Activated CD8-positive, alpha-beta memory T cell treated with anti-CD3 and anti-CD28 coated beads, Interleukin-2, amount 50 U/mL, for 24 hours (primary cell): ENCODE measurements around the gene KIF6.
"Not testable (repeated sequence)": the region's sequence is repeated elsewhere in the genome, so short reads cannot be mapped to it uniquely, and the experiment has no call there.

Experiments used
- DNase-seq: peaks from one replicate; pipeline ENCODE4 v3.0.0-alpha.2; 2020; ENCODE audit errors: extremely low read depth

The KIF6 gene

DNA sequence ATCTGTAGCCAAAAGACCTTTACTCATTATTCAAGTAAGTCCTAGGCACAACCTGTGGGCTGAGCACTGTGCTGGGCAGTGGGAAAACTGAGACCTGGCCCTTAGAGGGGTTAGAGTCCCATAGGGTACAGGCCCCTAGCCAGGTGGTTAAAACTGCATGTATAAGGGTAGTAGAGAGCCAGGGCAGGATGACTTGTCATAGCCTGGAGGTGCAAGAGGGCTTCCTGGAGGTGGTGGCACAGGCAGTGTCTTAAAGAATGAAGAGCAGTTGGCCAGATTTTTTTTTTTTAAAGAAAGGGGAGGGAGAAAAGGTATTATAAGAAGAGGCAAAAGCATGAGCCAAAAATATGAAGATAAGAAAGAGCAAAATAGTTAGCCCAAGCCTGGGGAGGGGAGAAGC, 226.2 kb downstream of the KIF6 start:
- DNase-seq: no peak

DNA sequence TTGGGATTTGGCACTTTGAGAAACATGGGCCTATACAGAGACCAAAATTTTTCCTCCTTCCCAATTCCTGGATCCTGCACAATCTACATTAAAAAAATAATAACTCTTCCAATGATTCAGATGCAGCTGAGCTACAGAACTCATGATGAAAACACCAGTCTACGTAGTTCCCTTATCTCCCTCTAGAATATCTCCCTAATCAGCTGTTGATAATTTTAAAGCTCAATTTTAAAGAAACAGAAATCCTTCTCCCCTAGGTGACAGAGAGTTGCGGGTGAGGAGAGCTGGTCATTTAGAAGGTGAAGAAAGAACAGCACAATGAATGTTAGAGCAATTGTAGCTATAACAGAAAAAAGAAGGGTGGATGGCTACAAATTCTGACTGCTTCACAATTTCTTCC, 227.1 kb downstream of the KIF6 start:
- no peak for DNase-seq

DNA sequence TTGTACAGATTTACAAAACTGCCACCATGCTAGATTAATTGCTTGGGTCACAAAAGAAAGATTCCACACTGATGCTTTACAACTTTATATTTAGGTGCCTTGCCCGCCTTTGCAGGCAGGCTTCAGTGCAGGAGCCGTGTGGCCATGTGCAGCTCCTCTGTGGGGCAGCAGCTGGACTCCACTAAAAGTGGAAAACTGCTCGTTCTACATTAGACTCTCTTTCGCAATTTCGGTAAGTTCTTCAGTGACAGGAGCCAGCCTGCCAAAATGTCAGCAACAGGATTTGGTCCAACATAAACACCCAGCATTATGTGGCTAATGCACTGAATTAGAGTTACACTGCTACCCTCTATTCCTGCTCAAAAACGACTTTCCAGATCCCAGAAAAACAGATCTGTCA, 228.3 kb downstream of the KIF6 start:
- no peak for DNase-seq

DNA sequence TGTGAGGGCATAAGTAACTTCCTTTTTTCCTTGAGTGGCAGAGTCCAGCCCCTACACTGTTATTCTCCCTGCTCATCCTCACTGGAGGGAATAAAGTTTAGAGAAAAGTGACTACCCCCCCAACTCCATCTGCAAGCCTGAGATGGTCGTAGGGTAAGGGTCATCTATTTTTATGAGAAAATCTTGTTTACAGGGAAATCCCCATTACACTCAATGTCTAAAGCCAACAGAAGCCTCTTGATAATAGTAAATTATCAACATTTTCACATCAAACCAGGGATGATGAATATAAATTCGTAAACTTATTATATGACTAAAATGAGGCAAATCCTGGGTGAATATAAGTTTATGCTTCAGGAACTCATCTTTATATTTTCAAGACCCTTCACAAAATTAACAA, 228.8 kb downstream of the KIF6 start:
- DNase-seq: no peak

DNA sequence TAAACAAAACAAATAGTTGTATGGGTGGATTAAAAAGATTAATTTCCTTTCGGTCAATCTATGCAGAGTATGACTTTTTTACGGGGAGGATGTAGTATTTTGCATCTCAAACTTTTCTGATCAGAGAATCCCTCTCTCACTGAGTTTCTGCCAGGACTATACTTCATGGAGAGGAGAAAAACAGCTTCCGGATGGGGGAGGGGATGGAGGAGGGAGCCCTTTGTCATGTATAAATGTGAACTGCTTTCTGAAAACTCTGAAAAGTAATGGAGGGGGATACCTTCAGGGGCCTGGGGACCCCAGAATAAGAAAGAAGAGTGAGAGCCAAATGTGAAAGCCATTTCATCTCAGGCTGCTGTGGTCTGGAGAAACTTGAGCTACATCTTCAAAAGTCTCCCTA, 229.6 kb downstream of the KIF6 start:
- no peak for DNase-seq

DNA sequence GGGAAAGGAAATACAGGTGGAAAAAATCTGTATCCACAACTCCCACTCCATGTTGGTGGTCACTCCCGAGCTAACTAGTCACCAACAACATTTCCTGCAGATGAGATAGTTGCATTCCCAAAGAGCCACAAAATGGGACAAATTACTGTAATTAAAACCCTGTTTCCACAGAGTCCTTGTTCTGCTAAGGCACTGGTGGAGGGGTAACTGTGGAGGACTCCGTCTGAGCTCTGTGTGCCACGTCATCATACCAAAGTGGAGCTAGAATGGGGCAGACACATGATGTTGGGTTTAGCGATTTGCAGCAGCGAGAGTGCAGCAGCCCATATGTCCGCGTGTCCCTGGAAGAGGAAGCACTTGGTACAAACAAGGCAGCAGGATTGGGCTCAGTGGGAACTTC, 230.2 kb downstream of the KIF6 start:
- no peak for DNase-seq

DNA sequence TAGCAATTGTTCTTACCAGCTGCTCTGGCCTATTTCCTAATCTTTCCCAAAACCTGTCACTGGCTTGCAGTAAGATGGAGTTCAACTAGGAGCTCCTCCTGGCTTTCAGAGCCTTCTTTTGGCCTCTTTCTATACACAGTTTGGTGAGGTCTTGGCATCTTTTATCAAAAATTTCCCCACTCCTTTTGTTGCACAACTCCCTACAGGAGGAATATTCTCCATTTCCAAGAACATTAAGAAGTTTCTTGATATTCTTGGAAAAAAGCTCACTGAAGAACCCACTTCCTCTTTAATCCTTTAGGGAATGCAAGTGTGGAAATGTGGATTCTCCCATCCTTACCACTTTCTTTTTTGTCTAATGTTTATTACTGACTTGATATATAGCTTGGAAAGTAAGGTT, 231.4 kb downstream of the KIF6 start:
- DNase-seq: no peak

DNA sequence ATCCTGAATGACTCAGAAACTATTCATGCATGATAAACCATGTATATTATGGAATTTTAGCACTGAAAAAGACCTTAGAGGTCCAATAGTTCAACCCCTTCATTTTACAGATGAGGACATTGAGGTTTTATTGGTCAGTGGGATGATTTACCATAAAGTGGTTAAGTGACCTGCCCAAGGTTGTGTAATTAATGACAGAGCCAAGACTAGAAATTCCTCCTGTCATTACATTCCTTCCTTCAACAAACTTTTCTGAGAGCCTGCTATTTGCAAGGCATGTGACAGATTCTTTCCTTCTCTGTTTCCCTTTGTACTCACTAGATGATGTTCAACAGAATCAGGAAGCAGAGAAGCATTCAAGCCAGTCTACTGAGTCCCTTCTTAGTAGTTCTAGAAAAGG, 232.0 kb downstream of the KIF6 start:
- no peak for DNase-seq

DNA sequence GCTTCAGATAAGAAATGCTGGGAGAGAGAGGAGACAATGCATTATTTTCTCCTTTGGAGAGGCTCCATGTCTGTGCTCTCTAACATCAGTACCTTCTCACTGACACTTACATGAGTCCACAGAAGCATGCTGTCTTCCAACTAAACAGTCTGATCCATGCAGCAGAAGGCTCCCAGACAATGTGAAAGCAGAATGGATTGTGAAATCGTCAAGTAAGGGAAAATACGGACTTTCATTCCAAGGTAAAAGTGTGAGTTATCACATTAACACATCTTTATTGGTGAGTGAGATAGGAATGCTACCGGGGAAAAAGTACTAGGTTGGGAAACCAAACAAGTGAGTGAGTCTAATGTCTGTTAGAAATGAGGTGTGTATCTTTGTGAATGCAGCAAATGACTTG, 235.1 kb downstream of the KIF6 start:
- DNase-seq: no peak

DNA sequence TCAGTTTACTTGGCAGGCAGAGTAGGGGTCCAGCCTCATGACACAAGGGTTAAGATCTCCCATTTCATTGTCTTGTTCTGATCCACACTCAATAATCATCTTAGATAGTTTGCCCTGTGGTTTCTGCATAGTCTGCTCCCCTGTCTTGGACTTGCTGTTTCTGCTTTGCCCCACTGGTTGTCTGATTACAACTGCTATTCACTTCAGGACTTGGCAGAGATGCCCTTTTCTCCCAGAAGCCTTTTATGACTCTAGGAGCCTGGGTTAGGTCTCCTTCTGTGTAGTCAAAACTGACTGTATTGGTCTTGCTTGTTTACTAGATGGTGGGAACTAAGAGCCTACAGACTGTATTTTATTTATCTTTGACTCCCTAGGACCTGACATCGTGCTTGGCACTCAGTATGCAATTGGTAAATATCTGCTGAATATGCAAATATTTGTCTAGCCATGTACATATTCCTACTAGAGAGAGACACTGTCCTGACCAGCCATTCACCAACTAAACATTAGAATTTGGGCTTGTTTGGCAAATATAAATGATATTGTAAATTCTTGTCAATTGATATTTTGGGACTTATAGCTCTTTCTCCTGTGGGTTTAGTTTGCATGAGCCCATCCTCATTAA, 236.8 kb downstream of the KIF6 start:
- DNase-seq: no peak

DNA sequence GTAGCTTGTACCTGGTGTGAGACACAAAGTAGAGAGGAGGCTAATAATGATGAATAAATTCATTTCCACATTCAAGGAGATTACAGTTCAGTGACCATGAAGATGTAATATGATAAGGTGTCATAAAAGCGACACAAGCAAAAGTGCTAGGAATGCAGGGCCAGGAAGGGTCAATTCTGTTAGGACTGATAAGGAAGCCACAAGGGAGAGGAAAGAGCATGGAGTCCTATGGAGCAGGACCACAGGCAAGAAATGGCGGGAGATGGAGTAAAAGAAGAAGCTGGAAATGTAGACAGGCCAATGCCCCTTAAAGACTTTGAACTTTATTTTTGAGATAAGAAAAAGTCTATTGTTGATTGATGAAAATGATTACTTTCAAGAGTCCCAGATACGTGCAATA, 240.9 kb downstream of the KIF6 start:
- DNase-seq: no peak

DNA sequence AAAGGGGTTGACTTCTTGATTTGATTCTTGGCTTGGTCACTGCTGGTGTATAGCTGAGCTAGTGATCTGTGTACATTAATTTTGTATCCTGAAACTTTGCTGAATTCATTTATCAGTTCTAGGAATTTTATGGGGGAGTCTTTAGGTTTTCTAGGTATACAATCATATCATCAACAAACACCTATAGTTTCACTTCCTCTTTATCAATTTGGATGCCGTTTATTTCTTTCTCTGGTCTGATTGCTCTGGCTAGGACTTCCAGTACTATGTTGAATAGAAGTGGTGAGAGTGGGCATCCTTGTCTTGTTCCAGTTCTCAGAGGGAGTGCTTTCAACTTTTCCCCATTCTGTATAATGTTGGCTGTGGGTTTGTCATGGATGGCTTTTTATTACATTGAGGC, 245.4 kb downstream of the KIF6 start:
- not testable (repeated sequence) for DNase-seq

DNA sequence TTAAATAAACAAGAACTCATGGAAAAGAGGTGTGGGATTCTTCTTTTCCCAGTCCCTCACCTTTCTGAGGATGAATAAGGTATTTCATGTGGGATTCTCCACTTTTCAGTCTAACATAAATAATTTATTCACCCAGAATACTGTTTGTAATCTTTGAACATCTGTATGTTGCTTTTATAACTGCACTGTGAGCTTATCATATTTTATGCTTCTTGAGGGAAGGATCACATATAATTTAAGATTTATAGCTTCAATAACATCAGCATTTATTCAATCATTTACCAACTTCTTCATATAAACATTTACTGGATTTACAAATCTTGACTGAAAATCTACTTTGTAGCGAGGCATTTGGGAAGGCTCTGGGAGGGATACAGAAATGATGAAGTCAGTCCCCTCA, 248.5 kb downstream of the KIF6 start:
- no peak for DNase-seq

DNA sequence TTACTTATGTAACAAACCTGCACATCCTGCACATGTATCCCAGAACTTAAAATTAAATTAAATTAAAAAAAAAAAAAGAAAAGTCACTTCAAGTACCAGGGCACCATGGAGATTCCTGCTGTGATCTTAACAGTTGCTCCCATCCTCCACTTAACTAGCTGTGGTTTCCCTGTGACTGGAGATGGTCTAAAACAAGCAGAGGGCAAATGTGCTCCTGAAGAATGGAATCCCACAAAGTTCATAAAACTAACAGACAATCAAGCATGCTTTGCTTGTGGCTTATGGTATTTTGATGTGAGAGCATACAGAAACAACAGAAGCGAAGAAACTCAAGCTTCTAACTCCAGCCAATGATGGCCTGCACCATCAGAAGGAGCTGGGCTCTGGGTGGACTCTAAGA, 249.1 kb downstream of the KIF6 start:
- DNase-seq: no peak

DNA sequence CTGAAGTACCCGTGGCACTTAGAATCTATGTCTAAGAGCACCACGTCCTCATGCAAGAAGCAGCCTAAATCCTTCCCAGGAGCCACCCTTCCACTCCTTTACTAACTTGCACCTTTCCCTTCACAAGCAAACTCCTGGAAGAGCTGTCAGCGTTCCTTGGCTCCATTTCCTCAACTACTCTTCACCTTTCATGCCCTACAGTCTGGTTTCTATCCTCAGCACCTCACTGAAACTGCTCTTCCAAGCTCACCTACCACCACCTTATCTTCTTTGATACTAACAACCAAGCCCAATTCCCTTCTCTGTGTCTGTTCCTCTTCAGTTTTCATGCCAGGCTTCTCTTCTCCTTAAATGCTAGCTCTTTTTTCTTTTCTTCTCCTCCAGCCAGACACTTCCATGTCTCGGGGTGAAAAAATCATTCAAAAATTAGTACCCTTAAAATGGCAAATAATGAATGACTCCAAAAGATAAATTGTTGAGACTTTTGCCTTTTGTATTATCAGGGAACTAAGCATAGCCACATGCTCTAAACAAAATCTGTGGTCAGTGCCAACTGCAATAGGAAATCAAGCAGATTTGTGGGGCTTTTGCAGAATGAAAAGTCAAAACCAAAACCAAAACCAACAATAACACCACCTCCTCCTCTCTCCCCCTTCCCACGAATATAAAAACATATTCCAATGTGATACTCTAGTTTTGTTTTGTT, 253.1 kb downstream of the KIF6 start:
- no peak for DNase-seq

DNA sequence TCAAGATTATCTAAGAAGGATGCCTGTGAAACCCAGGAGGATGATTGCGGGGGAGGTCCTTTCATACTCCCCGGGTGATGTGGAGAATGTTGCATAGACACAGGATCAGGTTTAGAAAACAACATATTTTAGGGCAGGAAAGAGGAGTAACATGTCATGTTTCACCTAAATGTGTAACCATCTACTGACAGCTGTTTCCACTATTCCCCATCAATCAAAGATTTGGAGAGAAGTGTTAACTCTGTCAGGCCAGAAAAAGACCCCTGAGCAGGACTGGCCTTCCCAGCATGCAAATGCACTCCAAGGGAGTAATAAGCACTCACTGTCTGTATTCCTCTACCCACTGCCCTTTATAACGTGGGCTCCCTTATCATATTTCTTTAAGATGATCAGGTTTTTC, 254.7 kb downstream of the KIF6 start:
- DNase-seq: no peak

DNA sequence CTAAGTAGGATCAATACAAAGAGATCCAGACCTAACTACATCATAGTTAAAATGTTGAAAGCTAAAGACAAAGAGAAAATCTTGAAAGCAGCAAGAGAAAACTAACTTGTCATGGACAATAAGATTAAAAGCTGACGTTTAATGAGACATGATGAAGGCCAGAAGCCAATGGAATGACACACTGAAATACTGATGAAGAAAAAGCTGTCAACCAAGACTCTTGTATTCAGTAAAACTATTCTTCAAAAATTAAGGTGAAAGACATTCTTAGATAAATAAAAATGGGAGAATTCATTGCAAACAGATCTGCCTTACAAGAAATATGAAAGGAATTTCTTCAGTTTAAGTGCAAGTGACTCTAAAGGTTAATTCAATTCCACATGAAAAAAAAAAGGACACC, 256.8 kb downstream of the KIF6 start:
- no peak for DNase-seq

DNA sequence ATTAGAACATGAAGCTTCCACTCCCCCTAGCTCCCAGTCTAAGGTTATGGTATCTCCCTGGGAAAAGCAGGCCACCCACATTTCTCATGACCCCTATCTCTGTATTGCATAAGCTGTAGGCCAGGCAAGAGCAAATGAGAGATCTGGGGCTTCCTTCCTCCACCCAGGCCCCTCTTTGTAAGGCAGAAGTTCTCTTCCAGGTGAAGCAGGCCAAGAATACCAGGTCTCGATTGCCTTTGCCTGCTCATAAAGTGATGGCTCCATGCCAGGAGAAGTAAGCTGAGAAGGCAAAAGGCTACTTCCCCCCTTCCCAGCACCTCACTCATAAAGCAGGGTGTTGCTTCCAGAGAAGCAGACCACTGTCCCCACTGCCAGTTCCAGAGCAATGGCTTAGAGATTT, 258.6 kb downstream of the KIF6 start:
- DNase-seq: no peak

DNA sequence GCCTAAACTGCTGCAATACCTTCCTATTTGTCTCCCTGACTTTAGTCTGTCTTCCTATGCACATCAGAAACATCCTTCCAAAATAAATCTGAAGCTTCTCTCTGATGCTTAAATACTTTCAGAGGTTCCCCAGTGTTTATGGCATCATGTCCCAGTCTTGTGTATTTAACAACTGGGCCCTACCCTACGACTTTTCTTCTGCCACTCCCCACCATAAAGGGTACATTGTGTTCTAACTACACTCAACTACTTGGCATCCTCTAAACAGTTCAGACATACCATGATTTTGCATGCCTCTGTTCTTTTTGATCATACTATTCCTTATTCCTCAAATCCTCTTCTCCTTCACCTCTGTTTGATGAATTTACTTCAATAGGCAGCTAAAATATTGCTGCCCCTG, 259.7 kb downstream of the KIF6 start:
- no peak for DNase-seq

DNA sequence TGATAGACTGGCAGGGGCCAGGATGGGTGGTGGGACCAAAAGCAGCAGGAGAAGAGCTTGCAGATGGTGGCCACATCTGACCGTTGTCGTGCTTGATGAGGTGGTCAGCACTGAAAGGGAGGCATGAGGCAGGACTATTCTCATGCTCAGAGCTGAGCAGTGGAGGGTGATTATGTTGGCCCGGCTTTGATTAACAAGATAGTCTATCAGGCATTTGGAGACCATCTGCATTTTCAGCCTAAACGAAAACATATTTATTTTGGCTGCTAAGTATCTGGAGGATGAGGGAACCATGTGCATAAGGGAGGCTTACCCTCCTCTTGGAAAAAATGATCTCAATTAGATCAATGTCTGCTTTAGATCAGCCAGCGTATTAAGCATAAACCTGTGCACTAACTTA, 261.1 kb downstream of the KIF6 start:
- no peak for DNase-seq

DNA sequence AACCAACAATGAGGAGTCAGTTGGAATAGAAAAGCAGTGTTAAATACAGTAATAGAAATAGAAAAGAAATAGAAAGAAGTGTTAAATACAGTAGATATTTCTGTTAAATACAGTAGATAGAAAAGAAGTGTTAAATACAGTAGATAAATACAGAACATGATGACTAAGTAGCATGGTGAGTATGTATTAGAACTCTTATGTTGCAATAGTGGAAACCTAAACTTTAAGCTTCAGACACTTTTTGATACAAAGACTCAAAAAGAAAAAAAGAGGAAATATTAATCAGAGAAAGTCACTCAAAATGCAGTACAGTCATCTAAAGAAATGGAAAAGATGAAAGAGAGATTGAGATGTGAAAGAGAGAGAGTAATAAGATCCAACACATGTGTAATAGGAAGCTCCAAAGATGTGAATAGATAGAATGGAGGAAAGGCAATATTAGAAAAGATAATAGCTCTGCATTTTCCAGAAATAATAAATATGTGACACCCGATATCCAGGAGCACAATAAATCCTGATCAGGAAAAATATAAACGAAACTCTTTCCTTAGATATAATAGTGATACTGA, 271.2 kb downstream of the KIF6 start:
- no peak for DNase-seq

DNA sequence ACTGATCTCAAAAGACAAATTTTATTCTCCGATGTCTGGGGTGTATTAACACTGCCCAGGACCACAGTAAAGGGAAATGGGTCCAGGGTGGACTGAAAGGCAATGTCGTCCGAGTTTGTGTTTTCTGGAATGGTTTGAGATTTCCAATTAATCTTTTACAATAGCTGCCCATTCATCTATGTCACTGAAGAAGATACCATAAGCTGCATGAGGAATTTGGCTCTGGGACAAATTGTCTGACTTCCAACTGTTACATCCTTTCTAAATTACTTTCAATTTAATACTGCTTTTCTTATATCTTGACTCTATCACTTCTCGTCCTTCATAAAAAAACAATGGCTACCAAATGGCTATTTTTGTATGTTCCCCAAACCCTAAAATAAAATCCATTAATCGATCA, 272.0 kb downstream of the KIF6 start:
- no peak for DNase-seq

DNA sequence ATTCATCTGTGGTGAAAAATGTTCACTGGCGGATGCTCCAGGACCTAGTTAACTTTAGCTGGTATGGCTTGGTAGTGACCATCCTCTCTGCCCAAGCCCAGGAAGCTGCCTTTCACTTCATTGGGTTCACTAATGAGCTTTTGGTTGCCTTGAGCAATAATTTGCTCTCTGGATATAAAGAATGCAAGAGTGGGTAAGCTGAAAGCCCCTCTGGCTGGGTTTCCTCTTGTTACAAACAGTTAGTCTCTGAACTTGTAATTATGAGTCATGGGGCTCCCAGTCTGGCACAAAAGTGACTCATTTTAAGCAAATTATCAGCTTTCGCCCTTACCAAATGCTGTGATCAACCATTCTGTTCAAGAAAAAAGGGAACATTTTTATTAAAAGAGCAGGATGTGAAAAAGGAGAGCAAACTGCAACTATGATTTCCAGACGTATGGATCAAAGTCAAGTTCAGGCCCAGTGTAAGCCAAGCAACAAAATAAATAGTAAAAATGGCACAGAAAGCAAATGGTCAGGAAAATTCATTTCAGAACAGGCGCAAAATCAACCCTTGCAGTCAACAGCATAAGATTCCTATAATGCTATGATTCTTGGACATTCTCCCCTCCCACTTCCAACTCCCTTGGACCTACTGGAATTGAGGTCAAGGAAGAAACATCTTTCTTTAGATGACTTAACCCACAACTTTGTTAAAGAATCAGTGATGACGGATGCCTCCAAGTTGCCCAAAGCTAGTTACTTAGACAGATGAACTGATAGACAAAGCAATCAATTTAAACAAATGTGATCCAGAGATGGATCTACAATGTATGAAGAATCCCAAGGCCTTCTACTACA, 272.7 kb downstream of the KIF6 start:
- DNase-seq: no peak
